ENCODE results near the gene MUC20.
"Not testable (repeated sequence)": the region's sequence is repeated elsewhere in the genome, so short reads cannot be mapped to it uniquely, and the experiment has no call there.

Gene MUC20

DNA sequence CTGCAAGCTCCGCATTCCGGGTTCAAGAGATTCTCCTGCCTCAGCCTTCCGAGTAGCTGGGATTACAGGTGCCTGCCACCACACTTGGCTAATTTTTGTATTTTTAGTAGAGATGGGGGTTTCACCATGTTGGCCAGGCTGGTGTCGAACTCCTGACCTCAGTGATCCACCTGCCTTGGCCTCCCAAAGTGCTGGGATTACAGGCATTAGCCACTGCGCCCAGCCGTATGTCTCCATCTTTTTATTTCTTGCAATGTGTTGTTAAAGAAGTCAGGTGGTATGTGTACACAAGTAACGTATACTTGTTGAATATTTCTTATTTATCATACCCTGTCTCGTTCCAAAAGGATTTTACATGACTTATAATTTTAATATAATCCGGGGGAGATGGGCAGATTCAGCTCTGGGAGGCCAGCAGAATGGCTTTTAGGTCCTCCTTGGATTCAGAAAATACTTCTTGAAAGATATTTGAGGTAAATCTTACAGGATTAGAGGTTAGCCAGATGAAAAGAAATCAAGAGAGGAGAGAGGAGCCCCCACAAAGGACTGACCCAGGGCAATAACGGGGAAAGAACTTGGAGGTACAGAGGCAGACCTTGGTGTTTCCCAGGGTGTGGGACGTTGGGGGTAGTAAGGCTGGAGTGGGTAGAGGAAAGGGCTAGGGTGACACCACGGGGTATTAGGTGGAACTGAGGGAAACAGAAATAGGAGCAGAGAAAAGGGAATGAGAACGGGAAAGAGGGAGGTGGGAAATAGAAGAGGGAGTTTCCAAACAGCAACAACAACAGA lies 27.2 kb upstream of the MUC20 start:
- DNase-seq (ENCODE audit: low spot score) = no peak

DNA sequence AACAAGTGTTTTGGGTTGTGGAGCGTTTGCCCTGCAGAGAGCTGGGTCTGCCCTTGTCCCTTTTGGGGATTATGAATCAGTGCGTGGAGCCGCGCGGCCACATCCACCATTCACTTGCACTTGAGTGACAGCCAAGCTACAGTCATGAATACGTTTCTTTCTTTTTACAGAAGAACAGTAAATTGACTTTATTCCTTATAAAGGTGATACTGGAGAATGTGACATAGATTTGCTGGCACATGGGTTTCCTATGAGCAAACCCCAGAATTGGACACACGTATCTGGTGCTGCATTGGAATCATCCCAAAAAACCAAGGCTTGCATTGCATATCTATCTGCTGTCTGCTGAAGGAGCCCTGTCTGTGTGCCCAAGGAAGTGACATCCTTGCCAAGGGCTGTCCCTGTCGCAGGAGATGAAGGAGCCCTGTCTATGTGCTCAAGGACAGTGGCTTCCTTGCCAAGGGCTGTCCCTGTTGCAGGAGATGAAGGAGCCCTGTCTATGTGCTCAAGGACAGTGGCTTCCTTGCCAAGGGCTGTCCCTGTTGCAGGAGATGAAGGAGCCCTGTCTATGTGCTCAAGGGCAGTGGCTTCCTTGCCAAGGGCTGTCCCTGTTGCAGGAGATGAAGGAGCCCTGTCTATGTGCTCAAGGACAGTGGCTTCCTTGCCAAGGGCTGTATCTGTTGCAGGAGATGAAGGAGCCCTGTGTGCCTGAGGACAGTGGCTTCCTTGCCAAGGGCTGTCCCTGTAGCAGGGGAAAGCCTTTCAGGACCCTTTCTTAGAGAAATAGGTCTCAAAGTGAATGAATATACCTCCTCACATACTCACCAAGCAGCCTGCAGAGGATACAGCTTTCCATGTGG lies 26.3 kb upstream of the MUC20 start:
- not testable (repeated sequence) for DNase-seq (ENCODE audit: low spot score)

DNA sequence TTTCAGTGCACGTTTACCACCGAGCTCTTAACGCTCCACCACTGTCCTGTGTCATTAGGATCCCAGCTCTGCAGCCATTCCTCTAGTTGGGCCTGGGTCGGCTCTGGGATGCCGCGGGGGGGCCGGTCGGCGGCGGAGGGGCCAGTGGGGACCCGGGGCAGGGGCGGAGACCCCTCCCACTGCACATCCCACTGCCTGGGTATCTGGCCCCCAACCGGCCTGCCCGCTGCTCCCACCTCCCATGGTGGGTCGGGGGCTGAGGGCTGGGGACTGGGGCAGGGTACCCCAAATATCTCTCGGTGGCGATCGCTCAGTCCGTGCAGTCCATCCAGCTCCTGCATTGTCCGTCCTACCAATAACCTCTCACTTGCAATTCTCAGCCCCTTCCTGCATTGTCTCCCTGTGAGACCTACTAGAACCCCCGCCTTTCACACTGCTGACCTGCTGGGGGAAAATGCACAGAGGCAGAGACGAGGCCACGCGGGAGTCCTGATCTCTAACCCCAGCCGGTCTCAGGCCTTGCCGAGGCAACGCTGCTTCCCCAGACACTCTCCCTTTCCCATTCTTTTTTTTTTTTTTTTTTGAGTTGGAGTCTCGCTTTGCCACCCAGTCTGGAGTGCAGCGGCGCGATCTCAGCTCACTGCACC lies 24.0 kb upstream of the MUC20 start:
- no peak for DNase-seq (ENCODE audit: low spot score)

DNA sequence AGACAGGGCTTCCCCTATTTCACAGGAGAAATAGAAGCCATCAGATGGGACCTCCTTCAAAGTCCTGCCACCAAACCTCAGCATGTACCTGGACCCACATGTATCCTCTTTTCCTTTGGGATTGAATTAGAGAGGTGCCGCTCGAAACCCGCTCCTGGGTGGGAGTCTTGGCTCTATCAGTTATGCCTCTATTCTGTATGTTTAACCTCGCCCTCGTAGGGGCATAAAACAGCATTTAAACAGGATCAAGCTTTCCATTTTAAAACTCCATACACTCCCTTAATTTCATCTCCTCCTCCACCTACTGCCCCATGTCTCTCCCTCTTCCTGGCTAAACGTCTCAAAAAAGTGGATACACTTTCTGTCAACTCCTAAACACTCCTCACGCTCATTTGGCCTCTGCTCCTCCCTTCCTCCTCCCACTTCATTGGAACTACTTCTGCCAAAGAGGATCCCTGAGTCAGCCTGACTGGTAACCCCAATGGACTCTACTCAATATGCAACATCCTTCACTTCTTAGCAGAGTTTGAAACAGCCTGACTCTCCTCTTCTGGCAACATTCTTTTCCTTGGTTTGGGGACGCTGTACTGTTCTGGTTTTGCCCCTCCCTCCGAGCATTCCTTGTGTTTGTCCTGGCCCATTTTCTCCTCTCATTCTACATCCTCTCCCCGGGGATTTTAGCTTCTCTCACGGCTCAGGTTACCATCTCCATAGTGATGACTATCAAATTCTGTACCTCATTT lies 23.0 kb upstream of the MUC20 start:
- DNase-seq (ENCODE audit: low spot score) = peak; percentile 33

DNA sequence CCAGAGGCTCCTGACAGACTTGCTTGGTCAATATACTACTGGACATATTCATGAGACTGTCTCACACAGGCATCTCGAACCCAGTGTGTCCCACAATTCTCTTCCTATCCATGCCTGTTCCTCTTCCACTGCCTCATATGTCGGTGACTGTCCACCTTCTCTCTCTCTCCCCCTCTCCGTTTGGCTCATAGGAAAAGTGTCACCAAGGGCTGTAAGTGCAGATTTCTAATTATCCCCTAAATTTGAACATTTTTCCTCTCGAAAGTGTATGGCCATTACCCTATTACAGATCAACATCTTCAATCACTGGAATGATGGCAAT lies 22.5 kb upstream of the MUC20 start:
- no peak for DNase-seq (ENCODE audit: low spot score)

DNA sequence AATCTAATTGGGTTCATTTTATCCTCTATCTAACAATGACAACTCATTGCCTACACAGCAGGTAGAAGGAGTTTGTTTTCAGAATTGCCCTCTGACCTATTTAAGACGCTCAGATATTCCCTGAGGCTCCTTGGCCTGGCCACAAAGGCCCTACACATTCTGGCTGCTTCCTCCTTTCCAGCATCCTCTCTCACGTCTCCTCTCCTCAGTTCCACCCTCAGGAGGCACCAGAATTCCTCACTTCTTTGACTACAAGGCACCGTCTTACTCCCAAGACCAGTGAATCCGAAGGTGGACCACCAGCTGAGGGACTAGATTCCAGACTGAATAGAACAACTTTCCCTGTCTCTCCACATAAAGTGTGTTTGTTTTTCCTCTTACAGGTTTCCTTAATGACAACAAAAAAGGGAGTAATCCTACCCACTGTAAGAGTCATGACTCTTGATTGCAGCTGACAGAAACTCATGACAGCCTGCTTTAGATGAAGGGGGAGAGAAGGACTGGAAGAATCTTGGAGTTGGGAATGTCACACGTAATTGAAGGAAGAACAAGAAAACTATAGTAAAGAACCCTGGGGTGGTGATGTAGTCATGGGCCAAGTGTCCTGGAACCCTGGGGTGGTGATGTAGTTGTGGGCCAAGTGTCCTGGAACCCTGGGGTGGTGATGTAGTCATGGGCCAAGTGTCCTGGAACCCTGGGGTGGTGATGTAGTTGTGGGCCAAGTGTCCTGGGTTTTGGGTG lies 22.0 kb upstream of the MUC20 start:
- DNase-seq (ENCODE audit: low spot score) = no peak

DNA sequence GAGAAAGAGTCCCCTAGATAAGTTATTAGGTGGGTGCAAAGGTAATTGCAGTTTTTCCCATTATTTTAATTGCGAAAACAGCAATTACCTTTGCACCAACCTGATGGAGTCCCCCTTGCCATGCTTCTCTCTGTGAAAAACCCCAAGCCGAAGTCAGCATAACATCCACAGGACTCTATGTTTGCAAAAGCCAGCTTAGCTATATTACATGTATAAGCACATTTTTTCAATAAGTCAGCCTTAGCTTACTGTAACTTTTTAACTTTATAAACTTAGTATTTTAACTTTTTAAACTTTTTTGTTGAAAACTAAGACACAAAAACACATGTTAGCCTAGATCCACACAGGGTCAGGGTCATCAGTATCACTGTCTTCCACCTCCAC lies 21.4 kb upstream of the MUC20 start:
- DNase-seq (ENCODE audit: low spot score) = no peak

DNA sequence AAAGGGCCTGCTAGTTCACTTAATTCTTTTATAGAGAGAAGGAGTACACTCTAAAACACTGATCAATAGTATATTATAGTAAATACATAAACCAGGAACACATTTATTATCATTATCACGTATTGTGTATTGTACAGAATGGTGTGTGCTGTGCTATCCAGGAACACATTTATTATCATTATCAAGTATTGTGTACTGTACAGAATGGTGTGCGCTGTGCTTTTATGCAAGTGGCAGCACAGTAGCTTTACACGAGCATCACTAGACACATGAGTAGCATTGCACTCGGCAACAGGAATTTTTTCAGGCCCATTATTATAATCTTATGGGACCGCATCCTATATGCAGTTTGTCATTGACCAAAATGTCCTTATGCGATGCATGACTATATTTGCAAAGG lies 20.9 kb upstream of the MUC20 start:
- no peak for DNase-seq (ENCODE audit: low spot score)

DNA sequence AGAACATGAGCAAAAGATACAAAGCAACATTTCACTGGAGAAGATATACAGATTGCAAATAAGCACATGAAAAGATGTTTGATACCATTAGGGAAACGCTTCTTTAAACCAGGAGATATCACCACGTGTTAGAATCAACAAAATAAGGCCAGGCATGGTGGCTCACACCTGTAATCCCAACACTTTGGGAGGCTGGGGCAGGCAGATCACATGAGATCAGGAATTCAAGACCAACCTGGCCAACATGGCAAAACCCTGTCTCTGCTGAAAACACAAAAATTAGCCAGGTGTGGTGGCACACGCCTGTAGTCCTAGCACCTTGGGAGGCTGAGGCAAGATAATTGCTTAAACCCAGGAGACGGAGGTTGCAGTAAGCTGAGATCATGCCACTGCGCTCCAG lies 20.5 kb upstream of the MUC20 start:
- DNase-seq (ENCODE audit: low spot score) = no peak

DNA sequence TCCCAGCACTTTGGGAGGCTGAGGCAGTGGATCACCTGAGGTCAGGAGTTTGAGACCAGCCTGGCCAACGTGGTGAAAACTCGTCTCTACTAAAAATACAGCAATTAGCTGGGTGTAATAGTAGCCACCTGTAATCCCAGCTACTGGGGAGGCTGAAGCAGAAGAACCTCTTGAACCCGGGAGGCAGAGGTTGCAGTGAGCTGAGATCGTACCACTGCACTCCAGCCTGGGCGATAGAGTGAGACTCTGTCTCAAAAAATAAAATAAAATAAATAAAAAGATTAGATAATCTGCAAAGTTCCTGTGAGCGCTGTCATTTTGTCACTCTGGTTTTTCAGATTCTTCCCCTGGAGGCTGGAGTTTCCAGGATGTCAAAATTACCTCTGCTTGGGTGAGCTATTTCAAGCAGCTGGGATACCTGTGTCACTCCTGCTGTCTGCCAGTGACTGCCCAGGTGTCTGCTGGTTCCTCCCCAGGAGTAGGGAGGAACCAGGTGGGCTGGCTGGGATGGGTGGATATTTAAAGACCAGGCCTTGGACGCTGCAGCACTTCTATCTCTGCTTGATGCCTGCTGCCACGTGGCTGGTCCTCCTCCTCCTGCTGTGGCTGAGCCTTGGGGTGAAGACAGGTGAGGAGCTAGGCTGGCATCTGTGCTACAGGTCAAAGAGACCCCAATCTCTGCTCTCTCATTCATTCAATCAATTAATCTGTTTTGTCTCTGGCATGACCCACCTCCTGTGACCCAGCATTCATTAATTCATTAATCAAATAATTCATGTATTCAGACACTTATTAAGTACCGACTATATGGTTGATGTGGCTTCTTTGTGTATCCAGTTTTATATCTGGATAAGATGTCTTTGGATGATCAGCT lies 19.5 kb upstream of the MUC20 start:
- no peak for DNase-seq (ENCODE audit: low spot score)

DNA sequence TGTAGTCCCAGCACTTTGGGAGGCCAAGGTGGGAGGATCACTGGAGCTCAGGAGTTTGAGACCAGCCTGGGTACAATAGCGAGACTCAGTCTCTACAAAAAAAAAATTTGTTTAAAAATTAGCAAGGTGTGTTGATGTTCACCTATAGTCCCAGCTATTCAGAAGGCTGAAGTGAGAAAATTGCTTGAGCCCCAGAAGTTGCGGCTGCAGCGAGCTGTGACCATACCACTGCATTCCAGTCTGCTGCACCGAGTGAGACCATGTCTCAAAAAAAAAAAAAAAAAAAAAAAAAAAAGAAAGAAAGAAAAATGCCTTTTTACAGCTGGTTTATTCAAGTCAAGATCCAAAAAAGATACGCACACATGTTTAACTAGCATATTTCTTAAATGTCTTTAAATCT lies 17.0 kb upstream of the MUC20 start:
- DNase-seq (ENCODE audit: low spot score) = no peak

DNA sequence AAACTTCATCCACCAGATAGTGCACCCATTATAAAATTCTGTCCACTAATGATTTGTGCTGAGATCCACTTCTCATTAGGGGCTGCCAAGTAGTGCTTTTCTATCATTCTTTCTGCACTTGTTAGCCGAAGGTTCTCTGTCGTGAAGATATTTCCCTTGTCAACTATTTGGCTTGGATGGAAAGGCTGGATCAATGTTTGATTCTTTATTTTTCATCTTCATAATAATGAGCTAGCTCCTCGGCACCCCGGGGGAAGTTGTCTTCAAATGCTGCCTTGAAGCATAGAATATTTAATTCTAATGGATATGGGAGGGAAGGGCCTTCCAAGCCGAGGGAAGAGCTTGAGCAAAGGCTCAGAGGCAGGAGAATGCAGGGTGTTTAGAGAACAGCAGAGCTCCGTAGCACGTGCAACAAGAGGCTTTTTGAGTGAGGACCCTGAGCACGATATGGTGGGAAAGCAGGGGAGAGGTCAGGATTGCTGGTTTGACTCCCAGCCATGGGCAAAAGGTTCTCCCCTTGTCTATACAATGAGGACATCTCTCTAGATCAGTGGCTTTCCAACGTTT lies 16.3 kb upstream of the MUC20 start:
- DNase-seq (ENCODE audit: low spot score) = no peak

DNA sequence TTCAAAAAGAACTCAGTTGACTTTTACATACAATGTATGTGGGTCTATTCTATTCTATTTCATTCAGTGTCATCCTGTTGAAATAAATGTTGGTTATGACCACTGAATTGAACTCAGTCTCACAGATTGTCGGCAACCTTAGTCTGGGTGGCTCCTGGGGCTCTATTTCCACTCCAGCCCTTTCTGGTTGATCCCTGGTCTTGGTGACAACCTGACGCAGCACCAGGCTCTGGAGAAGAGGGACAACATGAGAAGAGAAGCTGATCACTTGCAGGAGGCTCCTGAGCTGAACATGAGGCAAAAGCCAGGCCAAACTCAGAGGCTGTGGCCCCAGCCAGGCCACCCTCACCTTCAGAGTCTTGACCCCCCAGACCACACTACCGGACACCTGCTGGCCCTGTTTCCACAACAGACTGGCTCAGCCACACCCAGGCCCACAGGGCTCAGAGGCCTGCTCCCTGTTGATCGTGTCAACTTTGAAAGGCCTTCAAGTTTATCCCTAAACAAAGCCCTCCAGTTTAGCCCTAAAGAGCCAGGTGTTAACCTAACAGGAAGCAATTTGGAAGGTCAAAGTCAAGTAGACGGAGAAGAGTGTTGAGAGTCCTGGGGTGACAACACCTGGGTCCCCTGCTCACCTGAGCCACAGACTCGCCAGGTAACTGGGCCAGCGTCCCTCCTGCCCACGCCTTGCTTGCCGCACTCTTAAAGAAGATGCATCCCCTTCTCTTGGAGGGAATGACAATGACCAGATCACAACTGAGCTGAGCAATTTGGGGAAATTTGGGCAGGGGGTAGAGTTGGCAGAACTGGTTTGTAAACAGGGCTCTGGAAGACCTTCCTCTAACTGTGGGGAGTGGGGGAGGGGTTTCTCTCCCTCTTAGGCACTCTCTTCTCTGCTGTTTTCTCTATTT lies 15.4 kb upstream of the MUC20 start:
- no peak for DNase-seq (ENCODE audit: low spot score)

DNA sequence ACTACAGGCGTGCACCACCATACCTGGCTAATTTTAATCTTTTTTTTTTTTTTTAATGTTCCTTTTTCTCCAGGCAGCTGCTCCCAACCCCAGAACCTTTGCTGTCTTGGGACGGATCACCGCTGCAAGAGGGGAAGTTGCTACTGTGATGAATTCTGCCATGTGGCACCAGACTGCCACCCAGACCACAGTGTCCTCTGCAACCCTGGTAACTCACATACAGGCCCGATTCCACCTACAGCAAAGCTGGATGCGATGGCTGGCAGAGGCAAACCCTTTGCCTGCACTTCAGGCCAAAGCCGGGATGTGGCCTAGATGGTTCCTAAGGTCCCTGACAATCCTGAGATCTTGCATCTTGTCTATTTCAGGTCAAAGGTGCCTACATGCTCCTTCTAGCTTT lies 12.7 kb upstream of the MUC20 start:
- no peak for DNase-seq (ENCODE audit: low spot score)

DNA sequence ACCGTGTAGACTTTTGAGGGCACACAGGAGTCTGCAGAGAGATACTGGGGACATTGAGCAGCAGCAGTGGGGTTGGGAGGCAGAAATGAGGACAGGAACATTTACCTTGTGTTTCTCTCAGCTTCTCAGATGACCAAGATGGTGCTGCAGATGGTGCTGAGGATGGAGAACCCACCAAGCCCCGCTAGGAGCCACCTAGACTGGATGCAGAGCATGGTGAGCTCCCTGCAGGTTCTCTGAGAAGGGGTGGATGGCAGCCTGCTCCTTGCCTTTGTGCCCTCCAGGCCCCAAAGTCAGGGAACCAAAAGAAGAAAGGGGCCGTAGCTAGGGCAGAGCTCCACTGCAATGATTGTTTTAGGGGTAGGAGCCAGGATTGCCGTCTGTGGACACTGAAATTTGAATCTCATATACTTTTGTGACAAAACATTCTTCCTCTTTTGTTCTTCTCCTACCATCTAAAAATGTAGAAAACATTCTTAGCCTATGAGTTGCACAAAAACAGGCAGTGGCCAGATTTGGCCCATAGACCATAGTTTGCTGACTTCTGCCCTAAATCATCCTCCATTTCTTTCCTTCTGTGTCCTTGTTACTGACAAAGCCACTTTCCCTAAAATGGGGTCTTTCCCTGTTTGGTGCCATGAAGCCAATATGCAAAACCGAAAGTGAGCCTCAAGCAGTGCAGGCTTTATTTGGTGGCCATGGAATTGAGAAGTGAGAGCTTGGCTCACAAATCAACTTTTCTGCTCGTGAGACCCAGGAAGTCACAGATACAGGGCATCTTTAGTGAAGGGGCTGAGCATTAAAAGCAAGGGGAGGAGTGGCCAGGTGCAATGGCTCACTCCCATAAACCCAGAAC lies 11.9 kb upstream of the MUC20 start:
- no peak for DNase-seq (ENCODE audit: low spot score)

DNA sequence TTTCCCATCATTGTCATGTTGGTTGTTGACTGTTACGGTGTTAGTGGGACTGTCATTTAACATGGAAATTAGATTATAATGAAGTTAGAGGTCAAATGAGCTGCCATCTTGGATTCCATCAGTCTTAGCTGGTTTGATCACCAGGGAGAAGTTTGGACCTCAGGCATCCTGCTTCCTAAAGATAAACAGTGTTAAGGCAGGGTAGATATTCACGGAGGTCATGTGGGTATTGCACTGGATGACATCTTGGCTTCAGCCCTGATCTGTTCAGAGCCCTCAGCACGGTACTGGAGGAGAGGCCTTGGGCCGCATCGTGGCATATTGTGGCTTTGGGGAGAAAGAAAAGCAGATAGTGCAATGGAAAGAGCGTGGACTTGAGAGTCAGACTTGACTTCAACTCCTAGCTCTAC lies 11.1 kb upstream of the MUC20 start:
- DNase-seq (ENCODE audit: low spot score) = no peak

DNA sequence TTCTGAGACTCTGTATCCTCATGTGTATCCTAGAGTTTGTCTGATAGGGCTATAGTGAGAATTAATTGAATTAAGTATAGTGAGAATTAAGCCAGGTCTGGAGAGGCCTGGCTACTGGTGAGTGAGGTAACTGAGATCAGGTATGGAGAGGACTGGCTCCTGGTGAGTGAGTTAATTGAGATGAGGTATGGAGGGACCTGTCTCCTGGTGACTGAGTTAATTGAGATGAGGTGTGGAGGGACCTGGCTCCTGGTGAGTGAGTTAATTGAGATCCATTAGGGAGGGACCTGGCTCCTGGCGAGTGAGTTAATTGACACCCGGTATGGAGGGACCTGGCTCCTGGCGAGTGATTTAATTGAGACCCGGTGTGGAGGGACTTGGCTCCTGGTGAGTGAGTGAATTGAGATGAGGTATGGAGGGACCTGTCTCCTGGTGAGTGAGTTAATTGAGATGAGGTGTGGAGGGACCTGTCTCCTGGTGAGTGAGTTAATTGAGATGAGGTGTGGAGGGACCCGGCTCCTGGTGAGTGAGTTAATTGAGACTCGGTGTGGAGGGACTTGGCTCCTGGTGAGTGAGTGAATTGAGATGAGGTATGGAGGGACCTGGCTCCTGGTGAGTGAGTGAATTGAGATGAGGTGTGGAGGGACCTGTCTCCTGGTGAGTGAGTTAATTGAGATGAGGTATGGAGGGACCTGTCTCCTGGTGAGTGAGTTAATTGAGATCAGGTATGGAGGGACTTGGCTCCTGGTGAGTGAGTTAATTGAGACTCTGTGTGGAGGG lies 10.5 kb upstream of the MUC20 start:
- DNase-seq (ENCODE audit: low spot score) = not testable (repeated sequence)

Data from RKO (cell line).